ENCODE data around the gene ETF1.

The ETF1 gene

DNA sequence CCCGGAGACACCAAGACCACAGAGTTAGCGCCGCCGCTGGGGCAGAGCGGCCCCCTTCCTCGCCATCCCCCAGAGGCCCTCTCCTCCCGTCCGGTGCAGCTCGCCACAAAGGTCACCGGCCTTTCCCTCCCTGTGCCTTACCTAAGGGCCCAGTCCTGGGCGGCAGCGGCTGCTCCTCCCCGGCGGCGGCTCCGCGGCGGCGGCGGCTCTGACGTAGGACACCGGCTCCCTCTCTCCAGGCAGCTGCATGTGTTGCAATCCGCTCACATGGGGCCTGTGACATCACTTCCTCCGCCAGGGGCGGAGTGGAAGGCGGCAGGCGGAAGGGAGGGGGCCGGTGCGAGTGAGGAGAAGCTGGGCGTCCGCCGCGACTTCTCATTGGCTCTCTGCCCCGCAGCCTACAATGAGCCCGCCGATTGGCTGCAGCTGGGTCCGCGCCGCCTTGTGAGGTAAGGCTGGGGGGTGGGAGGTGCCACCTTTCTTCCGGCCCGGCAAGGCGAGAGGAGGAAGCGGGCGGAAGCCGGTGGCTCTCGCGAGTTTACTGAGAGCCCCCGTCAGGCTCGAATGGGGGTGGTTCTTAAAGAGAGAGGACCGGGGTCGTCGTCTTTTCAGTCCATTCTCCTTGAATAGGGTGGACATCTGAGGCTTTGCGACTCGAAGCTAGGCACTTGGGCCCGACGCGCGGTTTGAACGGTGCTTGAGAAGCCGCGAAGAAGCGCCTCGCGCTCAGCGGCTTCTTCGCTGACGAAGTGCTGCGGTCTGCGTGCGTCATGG, at the start of gene ETF1:
Gene ETF1 (minus strand): TSS at position 281 of the 774 bp plus-strand sequence. CDS start 318 bp downstream, outside the sequence.
- DNase-seq (ENCODE audit: low read depth) = peak; percentile 93

GRCh38 chr5:138588013-138588788, 45.2 kb upstream of the ETF1 start:
- no peak for DNase-seq (ENCODE audit: low read depth)

DNA sequence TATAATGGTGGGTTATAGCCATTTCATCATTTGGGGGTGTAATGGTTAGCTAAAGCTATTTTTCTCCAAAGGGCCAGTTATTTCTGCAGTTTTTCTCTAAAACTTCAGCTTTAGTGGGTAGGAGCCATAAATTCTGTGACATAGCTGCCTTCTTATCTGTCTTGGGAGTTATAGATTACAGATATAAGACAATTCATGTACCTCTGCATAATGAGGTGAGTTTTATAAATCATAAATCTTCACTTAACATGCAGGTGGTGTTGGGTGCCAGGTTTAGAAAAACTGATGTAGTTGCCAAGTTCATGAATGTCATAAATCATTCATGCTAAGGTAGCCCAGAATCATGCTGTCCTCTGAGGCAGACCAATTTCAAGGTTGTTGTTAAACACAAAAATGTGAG, 42.1 kb upstream of the ETF1 start:
- no peak for DNase-seq (ENCODE audit: low read depth)

GRCh38 chr5:138583984-138584637, 41.1 kb upstream of the ETF1 start:
- no peak for DNase-seq (ENCODE audit: low read depth)

DNA sequence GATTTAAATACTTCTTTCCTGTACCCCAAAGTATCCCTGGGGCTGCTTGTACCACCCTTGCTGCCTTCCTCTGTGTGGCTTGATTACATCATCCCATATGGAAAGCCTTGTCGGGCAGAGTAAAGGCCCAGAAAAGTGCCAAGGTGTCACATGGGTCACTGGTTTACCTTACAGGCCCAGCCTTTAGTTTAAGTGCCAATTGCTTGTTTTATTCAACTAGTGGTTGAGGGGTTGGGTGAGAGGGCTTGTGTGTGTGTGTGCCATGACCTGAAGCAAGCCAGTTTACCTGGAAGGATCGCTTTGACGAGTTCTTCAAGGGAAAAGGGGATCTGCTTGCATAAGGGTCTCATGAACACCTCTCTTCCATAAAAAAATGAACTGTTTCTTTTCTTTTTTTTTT, 39.9 kb upstream of the ETF1 start:
- no peak for DNase-seq (ENCODE audit: low read depth)

- no peak for DNase-seq (ENCODE audit: low read depth)
Observed at GRCh38 chr5:138580777-138581176, 37.7 kb upstream of the ETF1 start.

- no peak for DNase-seq (ENCODE audit: low read depth)
Observed at GRCh38 chr5:138580001-138580400, 37.0 kb upstream of the ETF1 start.

DNA sequence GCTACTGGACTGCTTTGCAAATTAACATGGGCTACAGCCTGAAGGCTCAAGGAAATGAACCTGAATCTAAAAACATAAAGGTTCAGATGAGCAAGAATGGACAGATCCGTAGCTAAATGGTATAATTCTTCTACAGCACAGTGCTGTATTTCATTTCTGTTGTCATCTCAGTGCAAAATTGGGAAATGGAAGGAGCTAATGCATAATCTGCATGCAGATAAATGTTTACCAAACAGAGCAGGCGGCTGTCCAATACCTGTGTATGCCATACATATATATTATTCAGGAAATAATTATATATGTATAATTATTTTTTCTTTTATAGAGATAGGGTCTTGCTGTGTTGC, 36.5 kb upstream of the ETF1 start:
- DNase-seq (ENCODE audit: low read depth) = no peak

DNA sequence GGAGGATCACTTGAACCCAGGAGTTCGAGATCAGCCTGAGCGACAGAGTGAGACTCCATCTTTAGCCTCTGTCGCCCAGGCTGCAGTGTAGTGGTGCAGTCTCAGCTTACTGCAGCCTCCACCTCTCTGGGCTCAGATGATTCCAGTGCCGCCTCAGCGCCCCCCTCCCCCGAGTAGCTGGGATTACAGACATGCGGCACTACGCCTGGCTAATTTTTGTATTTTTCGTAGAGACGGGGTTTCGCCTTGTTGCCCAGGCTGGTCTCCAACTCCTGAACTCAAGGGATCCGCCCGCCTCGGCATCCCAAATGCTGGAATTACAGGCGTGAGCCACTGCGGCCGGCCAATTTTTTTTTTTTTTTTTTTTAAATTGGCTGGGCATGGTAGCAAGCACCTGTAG, 34.4 kb upstream of the ETF1 start:
- DNase-seq (ENCODE audit: low read depth) = no peak

DNA sequence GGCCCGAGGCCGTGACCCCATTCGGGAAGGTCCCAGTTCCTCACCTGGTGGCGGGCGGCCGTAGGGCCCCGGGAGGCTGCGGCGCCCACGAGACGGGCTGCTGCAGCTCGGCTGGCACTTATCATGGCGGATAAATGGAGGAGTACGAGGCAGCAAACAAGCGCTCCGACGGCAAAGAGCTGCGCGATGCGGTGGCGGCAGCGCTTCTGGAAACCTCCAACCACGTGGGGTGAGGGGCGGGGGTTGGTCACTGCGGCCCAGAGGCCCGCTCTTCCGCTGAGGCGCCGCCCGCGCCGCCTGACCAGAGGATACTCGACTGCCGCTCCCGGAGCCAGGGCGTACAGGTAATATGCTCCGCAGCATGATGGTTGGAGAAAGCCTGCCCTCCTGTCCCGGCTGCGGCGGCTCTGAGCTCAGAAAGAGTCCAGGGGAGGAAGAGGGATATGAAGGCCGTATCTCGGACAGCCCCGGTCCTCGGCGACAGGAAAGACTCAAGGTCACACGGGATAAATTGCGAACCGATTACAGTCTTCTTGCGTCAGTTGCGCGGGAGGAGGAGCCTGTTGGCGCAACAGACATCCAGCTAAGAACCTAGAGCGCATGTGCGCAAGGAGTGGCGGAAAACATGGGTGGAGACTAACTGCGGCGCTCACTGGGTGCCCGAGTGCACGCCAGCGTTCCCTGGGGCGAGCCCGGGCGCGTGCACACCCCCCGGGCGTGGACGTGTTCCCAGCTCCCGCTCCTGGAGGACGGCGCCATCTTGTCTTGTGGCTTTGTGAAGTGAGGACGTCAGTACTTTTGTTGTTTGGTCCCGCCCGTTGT, 32.4 kb upstream of the ETF1 start, which contains the start of gene HSPA9:
Gene HSPA9 (minus strand): TSS at position 208 of the 822 bp plus-strand sequence. CDS start 83 bp downstream, at position 125.
- DNase-seq (ENCODE audit: low read depth) = peak; percentile 74

- DNase-seq (ENCODE audit: low read depth) = no peak
Observed at GRCh38 chr5:138574744-138575193, 31.7 kb upstream of the ETF1 start.

- DNase-seq (ENCODE audit: low read depth) = no peak
Observed at GRCh38 chr5:138573949-138574670, 31.1 kb upstream of the ETF1 start.

GRCh38 chr5:138573223-138573622, 30.2 kb upstream of the ETF1 start:
- no peak for DNase-seq (ENCODE audit: low read depth)

GRCh38 chr5:138570871-138571270, 27.8 kb upstream of the ETF1 start:
- no peak for DNase-seq (ENCODE audit: low read depth)

GRCh38 chr5:138569782-138570181, 26.7 kb upstream of the ETF1 start:
- DNase-seq (ENCODE audit: low read depth) = no peak

- no peak for DNase-seq (ENCODE audit: low read depth)
Observed at GRCh38 chr5:138568061-138568824, 25.2 kb upstream of the ETF1 start.

GRCh38 chr5:138566792-138567191, 23.8 kb upstream of the ETF1 start:
- no peak for DNase-seq (ENCODE audit: low read depth)

DNA sequence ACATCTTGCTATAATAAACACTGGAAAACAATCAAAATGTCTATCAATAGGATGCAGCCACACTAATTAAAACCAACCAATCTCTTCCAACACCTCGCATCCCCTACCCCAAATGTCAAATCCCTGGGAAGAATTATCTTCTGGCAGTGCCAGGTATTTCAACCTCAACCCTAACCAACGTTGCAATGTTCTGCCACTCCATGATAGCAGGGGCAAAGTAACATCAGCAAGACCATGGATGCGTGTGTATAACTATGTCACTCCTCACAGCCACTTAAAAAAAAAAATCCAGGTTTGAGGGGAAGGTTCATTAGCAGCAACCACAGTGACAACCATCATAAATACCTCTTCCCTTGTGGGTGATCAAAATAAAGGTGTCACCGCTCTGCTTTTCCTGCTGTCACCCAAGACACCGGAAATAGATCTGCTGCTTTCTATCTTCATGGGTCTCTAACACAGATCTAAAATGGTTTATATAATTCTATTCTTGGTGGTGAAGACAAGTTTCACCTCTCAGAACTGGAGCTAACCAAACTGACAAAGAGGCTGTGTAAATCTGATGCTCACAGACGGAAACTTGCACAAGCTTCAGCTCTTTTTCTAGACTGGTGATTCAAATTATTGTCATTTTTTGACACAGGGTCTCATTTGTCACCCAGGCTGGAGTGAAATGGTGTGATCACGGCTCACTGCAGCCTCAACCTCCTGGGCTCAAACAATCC, 22.2 kb upstream of the ETF1 start:
- no peak for DNase-seq (ENCODE audit: low read depth)

DNA sequence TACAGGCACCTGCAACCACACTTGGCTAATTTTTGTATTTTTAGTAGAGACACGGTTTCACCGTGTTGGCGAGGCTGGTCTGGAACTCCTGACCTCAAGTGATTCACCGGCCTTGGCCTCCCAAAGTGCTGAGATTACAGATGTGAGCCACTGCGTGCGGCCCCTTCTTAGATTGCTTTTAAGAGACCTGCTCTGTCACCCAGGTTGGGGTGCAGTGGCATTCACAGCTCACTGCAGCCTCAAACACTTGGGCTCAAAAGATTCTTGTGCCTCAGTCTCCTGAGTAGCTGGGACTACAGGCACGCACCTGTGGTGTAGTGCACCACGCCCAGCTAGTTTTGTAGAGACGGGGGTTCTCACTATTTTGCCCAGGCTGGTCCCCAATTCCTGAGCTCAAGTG, 21.2 kb upstream of the ETF1 start:
- no peak for DNase-seq (ENCODE audit: low read depth)

All from stimulated activated CD8-positive, alpha-beta memory T cell treated with anti-CD3 and anti-CD28 coated beads, Interleukin-15, amount 100 ng/mL, for 24 hours (primary cell).